H9 (cell line): ENCODE results near the gene DLG2. TPM values are rescaled to one million over a fixed set of nuclear protein-coding genes. Genes with fewer than 3 reads are reported as not detected.

Source experiments
- DNase-seq: peaks from one replicate; pipeline ENCODE4 v3.0.0-alpha.2; 2017
- H2AFZ ChIP-seq: one replicate; pipeline ENCODE4 v1.6.1; 2013; ENCODE audit warnings: mild to moderate bottlenecking, low read length, control low read depth, moderate library complexity
- H2AK5ac ChIP-seq: 2 replicates; pipeline ENCODE4 v1.6.1; 2013; ENCODE audit warnings: low read length, control low read depth, mixed read lengths; ENCODE audit not compliant: insufficient read length
- H2BK120ac ChIP-seq: one replicate; pipeline ENCODE4 v1.6.1; 2013; ENCODE audit warnings: low read depth, mild to moderate bottlenecking, low read length, control low read depth, inconsistent platforms; ENCODE audit not compliant: poor library complexity, severe bottlenecking
- H2BK12ac ChIP-seq: 2 replicates; pipeline ENCODE4 v1.6.1; 2013; ENCODE audit warnings: low read length, control low read depth, mixed read lengths, low read depth; ENCODE audit not compliant: insufficient read length
- H2BK15ac ChIP-seq: 2 replicates; pipeline ENCODE4 v1.6.1; 2013; ENCODE audit warnings: low read depth, low read length, control low read depth
- H2BK20ac ChIP-seq: one replicate; pipeline ENCODE4 v1.6.1; 2013; ENCODE audit warnings: low read depth, mild to moderate bottlenecking, low read length, control low read depth, inconsistent platforms; ENCODE audit not compliant: poor library complexity, severe bottlenecking
- H2BK5ac ChIP-seq: 2 replicates; pipeline ENCODE4 v1.6.1; 2013; ENCODE audit warnings: low read length, control low read depth, mixed read lengths; ENCODE audit not compliant: insufficient read length
- H3K14ac ChIP-seq: 2 replicates; pipeline ENCODE4 v1.6.1; 2013; ENCODE audit warnings: low read length, control low read depth; ENCODE audit not compliant: insufficient read depth
- H3K18ac ChIP-seq: 2 replicates; pipeline ENCODE4 v1.6.1; 2013; ENCODE audit warnings: low read depth, mild to moderate bottlenecking, mixed read lengths, low read length, control low read depth; ENCODE audit not compliant: insufficient read length
- H3K23ac ChIP-seq: 2 replicates; pipeline ENCODE4 v1.6.1; 2013; ENCODE audit warnings: low read length, control low read depth, mixed read lengths, low read depth; ENCODE audit not compliant: insufficient read length
- H3K23me2 ChIP-seq: 2 replicates; pipeline ENCODE4 v1.6.1; 2013; ENCODE audit warnings: low read depth, mild to moderate bottlenecking, mixed read lengths, low read length, control low read depth; ENCODE audit not compliant: insufficient read length, poor library complexity, severe bottlenecking
- H3K27ac ChIP-seq: 2 replicates; pipeline ENCODE4 v1.5.1; 2013; ENCODE audit warnings: low read length, control low read depth, mixed read lengths, low read depth; ENCODE audit not compliant: insufficient read length
- H3K27me3 ChIP-seq: 2 replicates; pipeline ENCODE4 v1.6.1; 2013; ENCODE audit warnings: low read length, control low read depth, inconsistent platforms; ENCODE audit not compliant: insufficient read depth
- H3K4ac ChIP-seq: 2 replicates; pipeline ENCODE4 v1.6.1; 2013; ENCODE audit warnings: low read depth, mild to moderate bottlenecking, control low read depth, inconsistent platforms, low read length, moderate library complexity
- H3K4me1 ChIP-seq: 2 replicates; pipeline ENCODE4 v1.6.1; 2013; ENCODE audit warnings: low read length, control low read depth, inconsistent platforms; ENCODE audit not compliant: insufficient read depth
- H3K4me2 ChIP-seq: 2 replicates; pipeline ENCODE4 v1.6.1; 2013; ENCODE audit warnings: low read length, control low read depth, mixed read lengths; ENCODE audit not compliant: insufficient read length, insufficient read depth
- H3K56ac ChIP-seq: 2 replicates; pipeline ENCODE4 v1.6.1; 2013; ENCODE audit warnings: low read depth, mild to moderate bottlenecking, mixed read lengths, low read length, control low read depth; ENCODE audit not compliant: insufficient read length
- H3K79me1 ChIP-seq: 2 replicates; pipeline ENCODE4 v1.6.1; 2013; ENCODE audit warnings: low read depth, mild to moderate bottlenecking, moderate library complexity, low read length, control low read depth, inconsistent platforms; ENCODE audit not compliant: insufficient read depth, poor library complexity, severe bottlenecking
- H3K79me2 ChIP-seq: 2 replicates; pipeline ENCODE4 v1.6.1; 2013; ENCODE audit warnings: low read length, control low read depth, inconsistent platforms; ENCODE audit not compliant: insufficient read depth
- H3K9ac ChIP-seq: 2 replicates; pipeline ENCODE4 v1.6.1; 2013; ENCODE audit warnings: low read length, control low read depth, mixed read lengths; ENCODE audit not compliant: insufficient read length; ENCODE audit errors: extremely low read depth
- H3K9me3 ChIP-seq: one replicate; pipeline ENCODE4 v1.6.1; 2013; ENCODE audit warnings: low read depth, low read length, inconsistent platforms; ENCODE audit not compliant: control insufficient read depth
- H3T11ph ChIP-seq: one replicate; pipeline ENCODE4 v1.6.1; 2013; ENCODE audit warnings: mild to moderate bottlenecking, low read length, control low read depth, inconsistent platforms
- H4K20me1 ChIP-seq: one replicate; pipeline ENCODE4 v1.6.1; 2013; ENCODE audit not compliant: control insufficient read depth, insufficient read length, insufficient read depth
- H4K5ac ChIP-seq: 2 replicates; pipeline ENCODE4 v1.6.1; 2013; ENCODE audit warnings: low read depth, mild to moderate bottlenecking, mixed read lengths, low read length, control low read depth; ENCODE audit not compliant: insufficient read length
- H4K8ac ChIP-seq: replicated peaks from 2 replicates; pipeline ENCODE4 v1.6.1; 2013; ENCODE audit warnings: low read length, control low read depth, mixed read lengths, low read depth; ENCODE audit not compliant: insufficient read length
- H4K91ac ChIP-seq: 2 replicates; pipeline ENCODE4 v1.6.1; 2013; ENCODE audit warnings: low read depth, mild to moderate bottlenecking, moderate library complexity, mixed read lengths, low read length, control low read depth; ENCODE audit not compliant: insufficient read length
- H3K27ac Mint-ChIP-seq, 3 experiments: 2 replicates in 2 of 3; 3 replicates in 1 of 3; pipeline ENCODE4 v1.8.0; 2020 to 2021; ENCODE audit warnings: mixed read lengths in 3 of 3, mild to moderate bottlenecking in 1 of 3, moderate library complexity in 1 of 3
- H3K27me3 Mint-ChIP-seq: 2 replicates; pipeline ENCODE4 v1.8.0; 2021; ENCODE audit warnings: low read depth, mild to moderate bottlenecking, moderate library complexity, mixed read lengths
- H3K36me3 Mint-ChIP-seq, 3 experiments: 2 replicates in 2 of 3; 3 replicates in 1 of 3; pipeline ENCODE4 v1.8.0; 2020 to 2021; ENCODE audit warnings: low read depth in 3 of 3, mixed read lengths in 3 of 3; ENCODE audit not compliant: insufficient read depth in 1 of 3
- H3K4me1 Mint-ChIP-seq, 2 experiments: 2 replicates each; pipeline ENCODE4 v1.8.0; 2020; ENCODE audit warnings: mixed read lengths in 2 of 2
- H3K4me3 Mint-ChIP-seq, 2 experiments: 2 replicates in 1 of 2; 3 replicates in 1 of 2; pipeline ENCODE4 v1.8.0; 2020 to 2021; ENCODE audit warnings: mild to moderate bottlenecking in 2 of 2, mixed read lengths in 2 of 2, moderate library complexity in 1 of 2
- H3K9me3 Mint-ChIP-seq, 2 experiments: 2 replicates in 1 of 2; 3 replicates in 1 of 2; pipeline ENCODE4 v1.8.0; 2020; ENCODE audit warnings: mild to moderate bottlenecking in 2 of 2, mixed read lengths in 2 of 2, moderate library complexity in 1 of 2
- WGBS: extraction: QIAGEN DNeasy Blood & Tissue Kit; methylation state at CpG from one replicate; pipeline ENCODE4 v1.1.7; 2013; ENCODE audit warnings: missing lambda C conversion rate, low lambda C conversion rate, mixed read lengths; ENCODE audit not compliant: insufficient read length; ENCODE audit errors: extremely low coverage; 5-methylcytosine and 5-hydroxymethylcytosine counted together
- total RNA-seq: library from RNA; stranded (reverse); gene quantifications from 2 replicates; pipeline ENCODE4 v1.2.1, GENCODE V29; 2021
- TF ChIP-seq, protein P1 (sequence below): fragments of 200-600 bp; sonication (generic); conservative IDR thresholded peaks from 3 replicates; pipeline ENCODE4 v1.8.0; 2021; ENCODE audit warnings: antibody characterized with exemption, mild to moderate bottlenecking

The DLG2 gene
- total RNA-seq, 1 experiment from 2014 or later = 8.0 TPM

DNA sequence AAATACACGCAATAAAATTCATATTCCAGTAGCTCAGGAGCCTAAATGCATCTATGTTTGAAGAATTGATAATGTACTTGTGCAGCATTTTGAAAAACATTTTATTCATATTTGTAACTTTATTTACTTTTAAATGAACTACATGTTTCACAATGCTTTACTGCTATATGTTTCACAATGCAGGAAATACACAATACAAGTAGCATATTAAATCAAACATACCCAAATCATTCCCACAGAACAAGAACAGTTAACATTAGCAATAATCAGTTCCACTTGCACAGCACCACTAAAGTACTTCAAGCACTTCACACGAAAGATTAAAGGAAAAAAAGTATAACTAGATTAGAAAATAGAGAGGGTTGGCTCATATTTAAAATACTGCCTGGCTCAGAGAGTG lies 1997.4 kb downstream of the DLG2 start:
- H3K23me2 ChIP-seq = no peaks in the 10 kb centered on the region
- H2BK20ac ChIP-seq = no peak overlapping the region
- no peak overlapping the region for H4K91ac ChIP-seq
- H2BK120ac ChIP-seq = no peak overlapping the region
- H4K5ac ChIP-seq = no peak overlapping the region
- Mint-ChIP-seq H3K4me1 (no peaks in the 10 kb centered on the region), H3K4me3 (no peak overlapping the region), H3K36me3 (no peaks in the 10 kb centered on the region), H3K9me3 (no peaks in the 10 kb centered on the region), H3K27me3 (no peaks in the 10 kb centered on the region), H3K27ac (peak overlapping the region in 1 of 3 experiments; percentile 57; a peak in 1 of 7 replicates)
- no peak overlapping the region for H2AFZ ChIP-seq
- no peak overlapping the region for H3K4ac ChIP-seq
- H3K4me2 ChIP-seq = no peak overlapping the region
- no peak overlapping the region for H2AK5ac ChIP-seq
- no peak overlapping the region for H3K56ac ChIP-seq
- DNase-seq = no peak
- TF ChIP-seq, protein P1, sequence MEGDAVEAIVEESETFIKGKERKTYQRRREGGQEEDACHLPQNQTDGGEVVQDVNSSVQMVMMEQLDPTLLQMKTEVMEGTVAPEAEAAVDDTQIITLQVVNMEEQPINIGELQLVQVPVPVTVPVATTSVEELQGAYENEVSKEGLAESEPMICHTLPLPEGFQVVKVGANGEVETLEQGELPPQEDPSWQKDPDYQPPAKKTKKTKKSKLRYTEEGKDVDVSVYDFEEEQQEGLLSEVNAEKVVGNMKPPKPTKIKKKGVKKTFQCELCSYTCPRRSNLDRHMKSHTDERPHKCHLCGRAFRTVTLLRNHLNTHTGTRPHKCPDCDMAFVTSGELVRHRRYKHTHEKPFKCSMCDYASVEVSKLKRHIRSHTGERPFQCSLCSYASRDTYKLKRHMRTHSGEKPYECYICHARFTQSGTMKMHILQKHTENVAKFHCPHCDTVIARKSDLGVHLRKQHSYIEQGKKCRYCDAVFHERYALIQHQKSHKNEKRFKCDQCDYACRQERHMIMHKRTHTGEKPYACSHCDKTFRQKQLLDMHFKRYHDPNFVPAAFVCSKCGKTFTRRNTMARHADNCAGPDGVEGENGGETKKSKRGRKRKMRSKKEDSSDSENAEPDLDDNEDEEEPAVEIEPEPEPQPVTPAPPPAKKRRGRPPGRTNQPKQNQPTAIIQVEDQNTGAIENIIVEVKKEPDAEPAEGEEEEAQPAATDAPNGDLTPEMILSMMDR = no peak
- H3K4me1 ChIP-seq = peaks cover 2% of the 10 kb centered on the region; the same call in 1 of the 2 replicates
- H3K23ac ChIP-seq = no peak overlapping the region
- no peak overlapping the region for H3T11ph ChIP-seq
- no peak overlapping the region for H3K18ac ChIP-seq
- no peak overlapping the region for H3K27ac ChIP-seq
- no peaks in the 10 kb centered on the region for H3K79me1 ChIP-seq
- no CpG with 5 or more reads among the region's 2 CpGs for WGBS
- H3K9ac ChIP-seq = no peak overlapping the region
- H2BK12ac ChIP-seq = no peak overlapping the region
- no peaks in the 10 kb centered on the region for H3K27me3 ChIP-seq
- no peaks in the 10 kb centered on the region for H4K20me1 ChIP-seq
- H2BK15ac ChIP-seq = no peak overlapping the region
- H2BK5ac ChIP-seq = no peak overlapping the region
- no peak overlapping the region for H4K8ac ChIP-seq
- no peaks in the 10 kb centered on the region for H3K9me3 ChIP-seq
- no peak overlapping the region for H3K14ac ChIP-seq
- H3K79me2 ChIP-seq = no peaks in the 10 kb centered on the region
